ENCODE data around the gene TXNDC5. TPM values are rescaled to one million over a fixed set of nuclear protein-coding genes. Genes with fewer than 3 reads are reported as not detected.

Gene TXNDC5
- total and polyA plus RNA-seq, 8 donors: 40.0 to 115 (median 96.6) TPM

DNA sequence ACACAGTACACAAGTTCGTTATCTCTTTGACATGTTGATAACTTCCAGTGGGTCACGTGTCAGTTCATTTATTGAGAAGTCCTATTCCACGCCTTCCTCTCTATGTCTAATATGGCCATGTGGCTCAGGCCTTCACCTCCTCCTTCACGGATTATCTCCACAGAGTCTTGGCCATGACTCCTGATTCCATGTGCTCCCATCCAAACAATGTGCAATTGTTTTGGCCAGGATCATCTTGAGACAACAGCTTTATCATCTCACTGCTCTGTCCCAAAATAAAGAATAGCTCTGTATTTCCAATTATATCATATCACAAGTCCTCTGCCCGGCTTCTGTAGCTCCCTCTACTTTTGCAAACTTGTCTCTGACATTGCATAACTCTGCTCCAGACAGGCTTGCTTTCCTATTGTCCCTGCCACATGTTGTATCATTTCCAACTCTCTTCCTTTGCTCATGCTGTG, 11.1 kb upstream of the TXNDC5 start:
- Histone ChIP-seq H3K9me3 (no peaks in the 10 kb centered on the region), H3K4me1 (no peaks in the 10 kb centered on the region), H3K36me3 (no peaks in the 10 kb centered on the region), H3K27ac (no peak overlapping the region), H3K4me3 (no peak overlapping the region), H3K27me3 (no peaks in the 10 kb centered on the region)
- no peak for ATAC-seq
- WGBS, 2 donors: 54 to 64% methylated on average over 5 of the region's 5 CpGs
- no peak for TF ChIP-seq CTCF (IDR thresholded peaks at IDR 0.05)
- no peak for DNase-seq
- intact Hi-C loops (cut with DNase I): no loop called here
- no peak for FAIRE-seq

DNA sequence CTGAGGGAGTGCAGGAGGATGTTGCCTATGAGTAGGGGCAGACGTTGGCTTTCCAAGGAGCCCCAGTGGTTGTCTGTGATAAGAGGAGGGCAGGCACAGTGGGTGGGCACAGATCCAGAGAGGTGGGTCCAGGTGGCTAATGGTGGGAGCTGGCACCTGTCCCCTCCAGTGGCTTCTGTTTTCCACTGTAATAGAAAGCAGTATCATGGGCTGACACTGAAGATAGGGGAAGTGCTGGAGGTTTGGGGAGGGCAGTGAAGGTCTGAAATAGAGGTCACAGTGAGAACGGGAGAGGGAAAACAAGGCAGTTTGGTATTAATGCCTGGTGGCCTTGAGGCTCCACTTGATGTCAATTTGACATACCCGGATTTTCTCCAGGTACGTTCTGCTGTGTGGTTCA, 10.5 kb upstream of the TXNDC5 start:
- no peak for TF ChIP-seq CTCF (IDR thresholded peaks at IDR 0.05)
- Histone ChIP-seq H3K4me1 (no peaks in the 10 kb centered on the region), H3K27ac (no peak overlapping the region), H3K36me3 (no peaks in the 10 kb centered on the region), H3K27me3 (no peaks in the 10 kb centered on the region), H3K4me3 (no peak overlapping the region), H3K9me3 (no peaks in the 10 kb centered on the region)
- no peak for DNase-seq
- 42 to 51% methylated on average over 4 of the region's 4 CpGs for WGBS, 2 donors
- intact Hi-C loops (cut with DNase I): no loop called here
- FAIRE-seq: no peak
- no peak for ATAC-seq

GRCh38 chr6:7920425-7920824, 9.8 kb upstream of the TXNDC5 start:
- H3K27ac ChIP-seq: no peak overlapping the region
- DNase-seq (no peak), FAIRE-seq (no peak), ATAC-seq (no peak)
- no peaks in the 10 kb centered on the region for H3K36me3 ChIP-seq
- no peaks in the 10 kb centered on the region for H3K4me1 ChIP-seq
- WGBS, 2 donors: 68 to 75% methylated on average over 2 of the region's 2 CpGs
- H3K9me3 ChIP-seq: no peaks in the 10 kb centered on the region
- intact Hi-C loops (cut with DNase I): no loop called here
- H3K4me3 ChIP-seq: no peak overlapping the region
- TF ChIP-seq CTCF (IDR thresholded peaks at IDR 0.05): no peak
- no peaks in the 10 kb centered on the region for H3K27me3 ChIP-seq

DNA sequence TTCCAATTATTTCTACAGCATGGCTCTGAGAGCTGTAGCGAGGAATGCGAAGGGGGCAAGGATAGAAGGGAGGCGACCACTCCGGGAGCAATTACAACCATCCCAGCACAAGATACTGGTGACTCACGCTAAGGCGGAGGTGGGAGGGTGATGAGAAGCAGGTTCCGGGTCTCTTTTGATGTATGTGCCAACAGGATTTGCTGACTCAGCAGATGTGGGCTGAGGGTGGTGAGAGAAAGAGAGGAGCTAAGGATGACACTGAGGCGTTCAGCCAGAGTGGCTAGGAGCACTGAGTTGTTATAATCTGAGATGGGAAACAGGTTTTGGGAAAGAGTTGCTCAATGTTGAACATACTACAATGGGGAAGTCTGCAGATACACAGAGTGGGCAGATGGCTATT, 9.3 kb upstream of the TXNDC5 start:
- Histone ChIP-seq H3K36me3 (no peaks in the 10 kb centered on the region), H3K9me3 (no peaks in the 10 kb centered on the region), H3K4me1 (no peaks in the 10 kb centered on the region), H3K27ac (no peak overlapping the region), H3K27me3 (no peaks in the 10 kb centered on the region), H3K4me3 (no peak overlapping the region)
- ATAC-seq (peak in 1 of 4 donors; percentile 46), DNase-seq (no peak), FAIRE-seq (no peak)
- 74 to 79% methylated on average over 8 of the region's 8 CpGs for WGBS, 2 donors
- intact Hi-C loops (cut with DNase I): no loop called here
- TF ChIP-seq CTCF (IDR thresholded peaks at IDR 0.05): no peak

GRCh38 chr6:7918403-7918802, 7.8 kb upstream of the TXNDC5 start:
- no peak for ATAC-seq
- H3K27me3 ChIP-seq: no peaks in the 10 kb centered on the region
- DNase-seq: no peak
- intact Hi-C loops (cut with DNase I): no loop called here
- H3K9me3 ChIP-seq: no peaks in the 10 kb centered on the region
- H3K4me3 ChIP-seq: no peak overlapping the region
- no peak for FAIRE-seq
- 83 to 94% methylated on average over 4 of the region's 4 CpGs for WGBS, 2 donors
- TF ChIP-seq CTCF (IDR thresholded peaks at IDR 0.05): no peak
- H3K27ac ChIP-seq: no peak overlapping the region
- no peaks in the 10 kb centered on the region for H3K36me3 ChIP-seq
- H3K4me1 ChIP-seq: no peaks in the 10 kb centered on the region

Measured in pancreas (tissue), 10 donors.